SK-N-MC (cell line): ENCODE measurements around the gene ZEB2.

Source experiments
- EZH2 ChIP-seq: fragments of 200-600 bp; sonication (generic); IDR thresholded peaks from one replicate; pipeline ENCODE4 v1.6.1; 2017; ENCODE audit warnings: antibody characterized with exemption
- POLR2AphosphoS5 ChIP-seq: IDR thresholded peaks from 2 replicates; pipeline ENCODE4 v1.6.1; 2012; ENCODE audit warnings: mild to moderate bottlenecking, low read depth, low read length, borderline replicate concordance

- TF ChIP-seq EZH2: no peak
- TF ChIP-seq POLR2AphosphoS5: no peak
Measured at GRCh38 chr2:144479138-144479537, 40.8 kb downstream of the ZEB2 start.
